ENCODE data around the gene IL1RAPL2.
"Not testable (repeated sequence)": the region's sequence is repeated elsewhere in the genome, so short reads cannot be mapped to it uniquely, and the experiment has no call there.

IL1RAPL2 gene

GRCh38 chrX:105173071-105173470 is 607.1 kb downstream of the IL1RAPL2 start:
- no peak for DNase-seq (ENCODE audit: low spot score)

GRCh38 chrX:105179644-105180043 is 613.6 kb downstream of the IL1RAPL2 start:
- DNase-seq (ENCODE audit: low spot score): no peak

GRCh38 chrX:105189093-105189492 is 623.1 kb downstream of the IL1RAPL2 start:
- DNase-seq (ENCODE audit: low spot score): no peak

GRCh38 chrX:105190252-105190853 is 624.4 kb downstream of the IL1RAPL2 start:
- DNase-seq (ENCODE audit: low spot score): peak; percentile 4

GRCh38 chrX:105191878-105192277 is 625.9 kb downstream of the IL1RAPL2 start:
- DNase-seq (ENCODE audit: low spot score): no peak

- no peak for DNase-seq (ENCODE audit: low spot score)
Measured at GRCh38 chrX:105209406-105209805, 643.4 kb downstream of the IL1RAPL2 start.

GRCh38 chrX:105210258-105210657 is 644.3 kb downstream of the IL1RAPL2 start:
- no peak for DNase-seq (ENCODE audit: low spot score)

GRCh38 chrX:105211066-105211575 is 645.1 kb downstream of the IL1RAPL2 start:
- no peak for DNase-seq (ENCODE audit: low spot score)

GRCh38 chrX:105219454-105220401 is 653.7 kb downstream of the IL1RAPL2 start:
- DNase-seq (ENCODE audit: low spot score): no peak

- no peak for DNase-seq (ENCODE audit: low spot score)
Measured at GRCh38 chrX:105220636-105221035, 654.6 kb downstream of the IL1RAPL2 start, which contains the start of gene TEX13A. TSS of gene TEX13A (minus strand) at chrX:105220694. CDS start at chrX:105220397, 297 bp downstream.

GRCh38 chrX:105221374-105221773 is 655.4 kb downstream of the IL1RAPL2 start:
- DNase-seq (ENCODE audit: low spot score): no peak

GRCh38 chrX:105226499-105226898 is 660.5 kb downstream of the IL1RAPL2 start:
- DNase-seq (ENCODE audit: low spot score): no peak

- no peak for DNase-seq (ENCODE audit: low spot score)
Measured at GRCh38 chrX:105228602-105229001, 662.6 kb downstream of the IL1RAPL2 start.

GRCh38 chrX:105229146-105229545 is 663.1 kb downstream of the IL1RAPL2 start:
- no peak for DNase-seq (ENCODE audit: low spot score)

GRCh38 chrX:105237407-105237806 is 671.4 kb downstream of the IL1RAPL2 start:
- not testable (repeated sequence) for DNase-seq (ENCODE audit: low spot score)

GRCh38 chrX:105241056-105241455 is 675.1 kb downstream of the IL1RAPL2 start:
- DNase-seq (ENCODE audit: low spot score): no peak

- DNase-seq (ENCODE audit: low spot score): no peak
Measured at GRCh38 chrX:105260291-105261043, 694.5 kb downstream of the IL1RAPL2 start.

- no peak for DNase-seq (ENCODE audit: low spot score)
Measured at GRCh38 chrX:105263171-105263570, 697.2 kb downstream of the IL1RAPL2 start.

- DNase-seq (ENCODE audit: low spot score): no peak
Measured at GRCh38 chrX:105263801-105264200, 697.8 kb downstream of the IL1RAPL2 start.

- no peak for DNase-seq (ENCODE audit: low spot score)
Measured at GRCh38 chrX:105265093-105265492, 699.1 kb downstream of the IL1RAPL2 start.

GRCh38 chrX:105266456-105266855 is 700.5 kb downstream of the IL1RAPL2 start:
- DNase-seq (ENCODE audit: low spot score): no peak

GRCh38 chrX:105267167-105267566 is 701.2 kb downstream of the IL1RAPL2 start:
- DNase-seq (ENCODE audit: low spot score): no peak
